Activated B cell treated with CpG ODN at 0.5 μM for 24 hours (primary cell): ENCODE data around the gene DAPK1. TPM values are rescaled to one million over a fixed set of nuclear protein-coding genes. Genes with fewer than 3 reads are reported as not detected.
"Not testable (repeated sequence)": the region's sequence is repeated elsewhere in the genome, so short reads cannot be mapped to it uniquely, and the experiment has no call there.

ENCODE experiments used
- ATAC-seq: fragments of 200-7000 bp; cut with Tn5 transposase; one replicate; pipeline ENCODE4 v1.10.0; 2021; ENCODE audit warnings: low read depth, mild to moderate bottlenecking, moderate library complexity
- CTCF ChIA-PET: fragments of 350-600 bp; sonication (Branson Sonifier 250); formaldehyde crosslinking; loops from one replicate; lab custom pipeline; 2021; ENCODE audit warnings: antibody characterized with exemption; lab: Charles Lee
- POLR2A ChIA-PET: fragments of 350-600 bp; sonication (Branson Sonifier 250); formaldehyde crosslinking; loops from one replicate; lab custom pipeline; 2021; ENCODE audit warnings: antibody characterized with exemption; lab: Charles Lee
- DNase-seq: peaks from one replicate; pipeline ENCODE4 v3.0.0; 2022
- H3K27ac Mint-ChIP-seq: one replicate; pipeline ENCODE4 v1.8.0; 2020; ENCODE audit warnings: mixed read lengths
- H3K27me3 Mint-ChIP-seq: one replicate; pipeline ENCODE4 v1.8.0; 2021; ENCODE audit warnings: mixed read lengths
- H3K36me3 Mint-ChIP-seq: one replicate; pipeline ENCODE4 v1.8.0; 2021; ENCODE audit warnings: low read depth, mixed read lengths
- H3K4me1 Mint-ChIP-seq: one replicate; pipeline ENCODE4 v1.8.0; 2021; ENCODE audit warnings: mixed read lengths
- H3K4me3 Mint-ChIP-seq: one replicate; pipeline ENCODE4 v1.8.0; 2020; ENCODE audit warnings: mild to moderate bottlenecking, mixed read lengths
- H3K9me3 Mint-ChIP-seq: one replicate; pipeline ENCODE4 v1.8.0; 2020; ENCODE audit warnings: mixed read lengths
- CTCF ChIP-seq: fragments of 200-600 bp; IDR thresholded peaks from one replicate; pipeline ENCODE4 v1.8.0; 2022; ENCODE audit warnings: antibody characterized with exemption, mild to moderate bottlenecking
- intact Hi-C: fragments of 100-400 bp; cut with micrococcal nuclease; formaldehyde crosslinking; loops from one replicate; pipeline ENCODE4 v1.15.1; 2024
- total RNA-seq: library from RNA; stranded (reverse); gene quantifications from 2 replicates; pipeline ENCODE4 v1.2.3, GENCODE V29; 2022

Gene DAPK1
- total RNA-seq, 1 donor from 2014 or later: 1.0 TPM

- H3K36me3 Mint-ChIP-seq: no peaks in the 10 kb centered on the region
- POLR2A ChIA-PET: no interaction called here
- no peaks in the 10 kb centered on the region for H3K4me1 Mint-ChIP-seq
- intact Hi-C loops: no loop called here
- no peaks in the 10 kb centered on the region for H3K9me3 Mint-ChIP-seq
- no peak for TF ChIP-seq CTCF
- DNase-seq (no peak), ATAC-seq (no peak)
- H3K27me3 Mint-ChIP-seq: no peaks in the 10 kb centered on the region
- no peak overlapping the region for H3K4me3 Mint-ChIP-seq
- CTCF ChIA-PET: no interaction called here
- no peak overlapping the region for H3K27ac Mint-ChIP-seq
Measured at GRCh38 chr9:87543251-87543650, 45.6 kb downstream of the DAPK1 start.

- ChIA-PET POLR2A (no interaction called here), CTCF (no interaction called here)
- TF ChIP-seq CTCF: no peak
- Mint-ChIP-seq H3K36me3 (no peaks in the 10 kb centered on the region), H3K27me3 (no peaks in the 10 kb centered on the region), H3K4me3 (no peak overlapping the region), H3K9me3 (no peaks in the 10 kb centered on the region), H3K4me1 (no peaks in the 10 kb centered on the region), H3K27ac (no peak overlapping the region)
- no peak for ATAC-seq
- DNase-seq: no peak
- intact Hi-C loops: no loop called here
Measured at GRCh38 chr9:87545858-87546257, 48.2 kb downstream of the DAPK1 start.

- ChIA-PET CTCF (no interaction called here), POLR2A (no interaction called here)
- no peak for ATAC-seq
- Mint-ChIP-seq H3K36me3 (no peaks in the 10 kb centered on the region), H3K27ac (no peak overlapping the region), H3K4me3 (no peak overlapping the region), H3K9me3 (no peaks in the 10 kb centered on the region), H3K4me1 (no peaks in the 10 kb centered on the region), H3K27me3 (no peaks in the 10 kb centered on the region)
- no peak for TF ChIP-seq CTCF
- no peak for DNase-seq
- intact Hi-C loops: no loop called here
Measured at GRCh38 chr9:87546704-87547103, 49.0 kb downstream of the DAPK1 start.

GRCh38 chr9:87547671-87548081, 50.0 kb downstream of the DAPK1 start:
- ChIA-PET POLR2A (no interaction called here), CTCF (no interaction called here)
- intact Hi-C loops: no loop called here
- Mint-ChIP-seq H3K4me3 (no peak overlapping the region), H3K4me1 (no peaks in the 10 kb centered on the region), H3K27me3 (no peaks in the 10 kb centered on the region), H3K27ac (no peak overlapping the region), H3K36me3 (no peaks in the 10 kb centered on the region), H3K9me3 (no peaks in the 10 kb centered on the region)
- TF ChIP-seq CTCF: no peak
- ATAC-seq (no peak), DNase-seq (no peak)

GRCh38 chr9:87548159-87548558, 50.5 kb downstream of the DAPK1 start:
- DNase-seq (no peak), ATAC-seq (no peak)
- Mint-ChIP-seq H3K36me3 (no peaks in the 10 kb centered on the region), H3K9me3 (no peaks in the 10 kb centered on the region), H3K27me3 (no peaks in the 10 kb centered on the region), H3K4me1 (no peaks in the 10 kb centered on the region), H3K27ac (no peak overlapping the region), H3K4me3 (no peak overlapping the region)
- ChIA-PET CTCF (no interaction called here), POLR2A (no interaction called here)
- TF ChIP-seq CTCF: no peak
- intact Hi-C loops: no loop called here

- H3K4me1 Mint-ChIP-seq, H3K27me3 Mint-ChIP-seq, H3K27ac Mint-ChIP-seq, ATAC-seq, intact Hi-C loops, H3K9me3 Mint-ChIP-seq, DNase-seq, CTCF ChIA-PET, H3K36me3 Mint-ChIP-seq, H3K4me3 Mint-ChIP-seq, POLR2A ChIA-PET: not testable (repeated sequence)
Measured at GRCh38 chr9:87549088-87549487, 51.4 kb downstream of the DAPK1 start.
